ENCODE data around the gene TCERG1.
A peak's percentile ranks its signal among the peaks of the same experiment; 100 is the strongest.

TCERG1 gene

DNA sequence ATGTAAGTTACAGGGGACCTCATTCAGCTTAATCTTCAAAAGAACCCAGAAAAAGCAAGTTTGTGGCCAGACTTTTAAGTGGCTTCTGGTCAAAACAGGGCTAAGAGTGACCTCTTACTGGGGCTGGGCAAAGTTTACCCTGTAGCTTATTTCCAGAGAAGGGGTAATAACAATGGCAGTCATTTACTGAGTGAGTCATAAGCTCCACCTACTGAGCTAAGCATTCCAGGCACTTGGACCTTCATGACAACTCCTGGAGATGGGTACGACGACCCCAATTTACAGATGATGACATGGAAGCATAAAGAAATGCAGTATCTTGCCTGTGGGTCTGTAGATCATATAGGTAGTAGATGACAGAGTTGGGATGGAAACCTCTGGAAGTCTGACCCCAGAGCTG lies 73.6 kb downstream of the TCERG1 start:
- TF ChIP-seq CTCF (IDR thresholded peaks at IDR 0.05; ENCODE audit: control extremely low read depth, extremely low read depth, low read depth, missing control alignments) = no peak
- CTCF ChIA-PET = interaction anchor here (1.3 to 2.9 kb wide), 4 partner anchors 9 to 445 kb away, joined by 4 to 25 read pairs (median 6); no protein-coding TSS in a partner anchor
- no peak for DNase-seq (ENCODE audit: extremely low spot score)
- POLR2A ChIA-PET = no interaction called here

GRCh38 chr5:146521403-146522106 lies 74.4 kb downstream of the TCERG1 start:
- ChIA-PET POLR2A (no interaction called here), CTCF (interaction anchor here (0.9 to 2.9 kb wide), 5 partner anchors 10 to 667 kb away, joined by 3 to 25 read pairs (median 6); no protein-coding TSS in a partner anchor)
- DNase-seq (ENCODE audit: extremely low spot score) = no peak
- no peak for TF ChIP-seq CTCF (IDR thresholded peaks at IDR 0.05; ENCODE audit: control extremely low read depth, extremely low read depth, low read depth, missing control alignments)

GRCh38 chr5:146523698-146524097 lies 76.6 kb downstream of the TCERG1 start:
- ChIA-PET POLR2A (no interaction called here), CTCF (interaction anchor here (0.9 to 2.7 kb wide), 6 partner anchors 9 to 442 kb away, joined by 3 to 16 read pairs (median 6); partner anchors contain the start of gene GPR151)
- DNase-seq (ENCODE audit: extremely low spot score) = no peak
- no peak for TF ChIP-seq CTCF (IDR thresholded peaks at IDR 0.05; ENCODE audit: control extremely low read depth, extremely low read depth, low read depth, missing control alignments)

DNA sequence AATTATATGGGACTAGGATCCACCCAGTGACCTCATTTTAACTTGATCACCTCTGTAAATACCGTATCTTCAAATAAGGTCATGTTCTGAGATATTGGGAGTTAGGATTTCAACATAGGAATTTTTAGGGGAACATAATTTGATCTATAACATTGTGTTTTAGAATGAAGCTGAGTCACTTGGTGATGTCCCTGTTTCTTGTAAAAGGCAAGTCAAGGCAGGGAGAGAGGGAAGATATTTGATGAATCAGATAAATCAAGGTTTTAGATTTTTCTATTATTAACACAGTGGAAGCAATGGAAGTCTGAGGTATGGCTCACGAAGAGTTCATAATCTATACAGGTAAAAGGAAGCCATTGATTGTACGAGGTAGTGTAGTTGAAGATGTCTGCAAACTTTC lies 80.7 kb downstream of the TCERG1 start:
- POLR2A ChIA-PET = no interaction called here
- TF ChIP-seq CTCF (IDR thresholded peaks at IDR 0.05; ENCODE audit: control extremely low read depth, extremely low read depth, low read depth, missing control alignments) = no peak
- DNase-seq (ENCODE audit: extremely low spot score) = no peak
- CTCF ChIA-PET = interaction anchor here (1.1 to 1.7 kb wide), 4 partner anchors 11 to 15 kb away, joined by 3 to 6 read pairs (median 4); partner anchors contain the start of gene GPR151

DNA sequence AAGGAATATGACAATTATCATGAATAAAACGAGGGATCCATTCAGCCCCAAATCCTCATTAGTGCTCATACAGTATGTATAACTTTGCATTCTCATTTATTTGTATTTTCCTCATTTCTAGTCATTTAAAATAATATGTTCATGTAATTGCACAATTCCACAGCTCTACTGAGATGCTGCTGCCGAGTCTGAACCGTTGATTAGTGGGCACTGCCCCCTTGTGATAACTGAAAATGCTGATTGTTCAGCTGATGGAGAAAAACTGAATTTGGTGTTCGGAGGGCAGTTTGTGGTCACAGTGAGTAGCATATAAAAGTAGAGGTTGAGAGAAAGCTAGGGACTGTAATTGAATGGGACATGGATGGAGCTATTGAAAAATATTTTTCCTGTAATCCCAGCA lies 81.1 kb downstream of the TCERG1 start:
- ChIA-PET POLR2A (no interaction called here), CTCF (interaction anchor here (1.1 to 1.7 kb wide), 4 partner anchors 10 to 14 kb away, joined by 3 to 6 read pairs (median 4); partner anchors contain the start of gene GPR151)
- no peak for DNase-seq (ENCODE audit: extremely low spot score)
- TF ChIP-seq CTCF (IDR thresholded peaks at IDR 0.05; ENCODE audit: control extremely low read depth, extremely low read depth, low read depth, missing control alignments) = no peak

GRCh38 chr5:146529984-146530383 lies 82.9 kb downstream of the TCERG1 start:
- ChIA-PET POLR2A (no interaction called here), CTCF (interaction anchor here (4.0 to 6.9 kb wide), 3 partner anchors 13 to 659 kb away, joined by 25 to 76 read pairs (median 75); partner anchors contain the start of gene GPR151)
- DNase-seq (ENCODE audit: extremely low spot score) = peak; percentile 24
- TF ChIP-seq CTCF (IDR thresholded peaks at IDR 0.05; ENCODE audit: control extremely low read depth, extremely low read depth, low read depth, missing control alignments) = no peak
